SU-DHL-6 (cell line): ENCODE results near the gene FABP7.
"Not testable (repeated sequence)": the region's sequence is repeated elsewhere in the genome, so short reads cannot be mapped to it uniquely, and the experiment has no call there.

Experiments
- H2AFZ ChIP-seq: fragments of 200-600 bp; sonication (generic); 2 replicates; pipeline ENCODE4 v1.6.1; 2014; ENCODE audit warnings: low read depth, mild to moderate bottlenecking, moderate library complexity, mixed read lengths, antibody characterized with exemption, low read length; ENCODE audit not compliant: severe bottlenecking
- H3F3A ChIP-seq: fragments of 200-600 bp; shearing (Covaris generic); 2 replicates; pipeline ENCODE4 v1.6.0; 2016; ENCODE audit warnings: antibody characterized with exemption, mild to moderate bottlenecking; ENCODE audit not compliant: insufficient read depth
- H3K27ac ChIP-seq: fragments of 200-600 bp; sonication (generic); 2 replicates; pipeline ENCODE4 v1.5.1; 2016; ENCODE audit warnings: low read depth, mild to moderate bottlenecking, low read length, moderate library complexity, mixed read lengths
- H3K27me3 ChIP-seq: fragments of 200-600 bp; sonication (generic), shearing (Covaris generic); 2 replicates; pipeline ENCODE4 v1.6.0; 2014; ENCODE audit warnings: mild to moderate bottlenecking, low read length
- H3K36me3 ChIP-seq: fragments of 200-600 bp; sonication (generic); 2 replicates; pipeline ENCODE4 v1.6.1; 2014; ENCODE audit warnings: mild to moderate bottlenecking, low read length, mixed read lengths
- H3K4me2 ChIP-seq: fragments of 300-600, 200-600 bp; shearing (Covaris generic), sonication (generic); 2 replicates; pipeline ENCODE4 v1.6.0; 2014; ENCODE audit warnings: low read length, low read depth, mild to moderate bottlenecking; ENCODE audit not compliant: poor library complexity, severe bottlenecking
- H3K4me3 ChIP-seq: fragments of 200-600 bp; sonication (generic); 2 replicates; pipeline ENCODE4 v1.5.1; 2014; ENCODE audit warnings: antibody characterized with exemption, low read length, mild to moderate bottlenecking, mixed read lengths; ENCODE audit not compliant: insufficient read depth, poor library complexity, severe bottlenecking
- H3K79me2 ChIP-seq: fragments of 200-600 bp; sonication (generic); 2 replicates; pipeline ENCODE4 v1.6.1; 2014; ENCODE audit warnings: mild to moderate bottlenecking, low read length, moderate library complexity; ENCODE audit not compliant: insufficient read depth
- H3K9ac ChIP-seq: fragments of 200-600 bp; sonication (generic); 2 replicates; pipeline ENCODE4 v1.7.0; 2014; ENCODE audit warnings: mild to moderate bottlenecking, low read length
- H3K9me2 ChIP-seq: fragments of 200-600 bp; sonication (generic); replicated peaks from 2 replicates; pipeline ENCODE4 v1.6.1; 2014; ENCODE audit warnings: low read length; ENCODE audit not compliant: insufficient read depth
- H3K9me3 ChIP-seq: fragments of 200-600 bp; sonication (generic); 2 replicates; pipeline ENCODE4 v1.6.1; 2014; ENCODE audit warnings: low read length, mixed read lengths; ENCODE audit not compliant: insufficient read depth
- H4K20me1 ChIP-seq: fragments of 200-600 bp; sonication (generic); 2 replicates; pipeline ENCODE4 v1.6.1; 2014; ENCODE audit warnings: low read depth, mild to moderate bottlenecking, antibody characterized with exemption, low read length, moderate library complexity, mixed read lengths
- EZH2phosphoT487 ChIP-seq: fragments of 200-600 bp; sonication (generic), shearing (Covaris generic); conservative IDR thresholded peaks from 2 replicates; pipeline ENCODE4 v1.6.1; 2018; ENCODE audit warnings: mild to moderate bottlenecking, antibody characterized with exemption, low read length, moderate library complexity, mixed read lengths
- TF ChIP-seq, protein P1 (sequence below): fragments of 200-600 bp; sonication (generic); IDR thresholded peaks from one replicate; pipeline ENCODE4 v1.5.1; 2017; ENCODE audit warnings: antibody characterized with exemption, mild to moderate bottlenecking, low read length, moderate library complexity; ENCODE audit not compliant: insufficient read depth, poor library complexity, severe bottlenecking

FABP7 gene

DNA sequence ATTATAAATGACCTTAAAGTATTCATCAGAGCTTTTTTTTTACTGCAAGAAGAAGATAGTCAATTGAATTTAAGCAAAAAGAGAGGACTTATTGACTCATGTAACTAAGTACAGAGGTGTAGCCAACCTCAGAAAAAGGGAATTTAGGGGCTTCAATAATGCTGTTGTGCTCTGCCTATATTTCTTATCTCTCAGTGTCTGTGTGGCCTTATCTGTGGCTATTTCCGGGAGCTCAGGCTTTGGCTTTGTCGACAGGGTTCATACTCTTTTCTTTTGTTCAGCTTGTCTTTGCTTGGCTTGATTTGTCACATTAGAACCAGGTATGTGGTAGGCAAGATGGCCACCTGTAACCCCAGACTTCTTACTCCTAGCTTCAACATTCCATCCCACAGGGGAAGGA, 38.6 kb upstream of the FABP7 start:
- no peak overlapping the region for H2AFZ ChIP-seq
- no peaks in the 10 kb centered on the region for H3K79me2 ChIP-seq
- no peak overlapping the region for H3K4me2 ChIP-seq
- H3K36me3 ChIP-seq, result no peaks in the 10 kb centered on the region
- no peaks in the 10 kb centered on the region for H3K9me2 ChIP-seq
- no peak for TF ChIP-seq EZH2phosphoT487
- TF ChIP-seq, protein P1, sequence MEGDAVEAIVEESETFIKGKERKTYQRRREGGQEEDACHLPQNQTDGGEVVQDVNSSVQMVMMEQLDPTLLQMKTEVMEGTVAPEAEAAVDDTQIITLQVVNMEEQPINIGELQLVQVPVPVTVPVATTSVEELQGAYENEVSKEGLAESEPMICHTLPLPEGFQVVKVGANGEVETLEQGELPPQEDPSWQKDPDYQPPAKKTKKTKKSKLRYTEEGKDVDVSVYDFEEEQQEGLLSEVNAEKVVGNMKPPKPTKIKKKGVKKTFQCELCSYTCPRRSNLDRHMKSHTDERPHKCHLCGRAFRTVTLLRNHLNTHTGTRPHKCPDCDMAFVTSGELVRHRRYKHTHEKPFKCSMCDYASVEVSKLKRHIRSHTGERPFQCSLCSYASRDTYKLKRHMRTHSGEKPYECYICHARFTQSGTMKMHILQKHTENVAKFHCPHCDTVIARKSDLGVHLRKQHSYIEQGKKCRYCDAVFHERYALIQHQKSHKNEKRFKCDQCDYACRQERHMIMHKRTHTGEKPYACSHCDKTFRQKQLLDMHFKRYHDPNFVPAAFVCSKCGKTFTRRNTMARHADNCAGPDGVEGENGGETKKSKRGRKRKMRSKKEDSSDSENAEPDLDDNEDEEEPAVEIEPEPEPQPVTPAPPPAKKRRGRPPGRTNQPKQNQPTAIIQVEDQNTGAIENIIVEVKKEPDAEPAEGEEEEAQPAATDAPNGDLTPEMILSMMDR, result no peak
- no peaks in the 10 kb centered on the region for H3K9me3 ChIP-seq
- H3F3A ChIP-seq, result no peaks in the 10 kb centered on the region
- H3K4me3 ChIP-seq, result no peak overlapping the region
- H3K27ac ChIP-seq, result no peak overlapping the region
- H3K27me3 ChIP-seq, result no peaks in the 10 kb centered on the region
- no peaks in the 10 kb centered on the region for H4K20me1 ChIP-seq
- H3K9ac ChIP-seq, result no peak overlapping the region

DNA sequence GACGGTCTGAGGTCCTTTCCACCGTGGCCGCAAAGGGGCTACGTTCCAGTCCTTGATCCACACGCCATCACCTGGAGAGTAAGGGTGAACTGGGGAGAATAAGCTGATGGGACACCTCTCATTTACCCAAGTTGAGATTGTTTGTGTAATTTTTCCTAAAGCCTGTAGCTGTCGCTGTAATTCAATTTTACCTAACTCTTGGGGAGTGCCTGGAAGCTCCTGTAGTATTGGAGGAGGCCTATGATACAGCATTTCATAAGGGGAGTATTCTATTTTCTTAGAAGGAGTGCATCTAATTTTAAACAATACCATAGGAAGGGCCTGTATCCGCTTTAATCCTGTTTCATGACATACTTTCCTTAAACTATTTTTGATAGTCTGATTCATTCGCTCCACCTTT, 35.3 kb upstream of the FABP7 start:
- not testable (repeated sequence) for H3K9me3 ChIP-seq, H3K79me2 ChIP-seq, H3K27ac ChIP-seq, H2AFZ ChIP-seq, H3K9ac ChIP-seq, H3K9me2 ChIP-seq, H3K4me3 ChIP-seq, H3F3A ChIP-seq, H3K36me3 ChIP-seq, H4K20me1 ChIP-seq, H3K4me2 ChIP-seq, H3K27me3 ChIP-seq

DNA sequence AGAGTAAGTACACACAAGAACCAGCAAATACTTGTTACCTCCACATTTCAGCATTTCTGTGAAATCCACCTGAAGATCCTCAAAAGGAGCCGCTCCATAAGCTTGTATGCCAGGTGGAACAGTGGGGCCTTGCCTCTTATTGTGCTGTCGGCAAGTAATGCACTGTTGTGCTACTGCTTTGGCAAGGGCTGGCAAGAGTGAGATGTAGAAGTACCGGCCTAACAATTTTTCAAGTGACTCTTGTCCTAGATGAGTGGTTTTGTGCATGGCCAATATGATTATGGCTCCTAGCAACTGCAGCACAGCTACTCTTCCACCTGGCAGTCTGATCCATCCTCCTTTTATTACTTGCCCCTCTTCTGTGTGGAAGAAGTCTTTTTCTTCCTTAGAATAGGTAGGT, 34.7 kb upstream of the FABP7 start:
- H3F3A ChIP-seq, H4K20me1 ChIP-seq, H3K79me2 ChIP-seq, H3K4me2 ChIP-seq, H3K9me3 ChIP-seq, H3K4me3 ChIP-seq, H3K27me3 ChIP-seq, H3K27ac ChIP-seq, H3K9ac ChIP-seq, H2AFZ ChIP-seq, H3K9me2 ChIP-seq, H3K36me3 ChIP-seq: not testable (repeated sequence)

DNA sequence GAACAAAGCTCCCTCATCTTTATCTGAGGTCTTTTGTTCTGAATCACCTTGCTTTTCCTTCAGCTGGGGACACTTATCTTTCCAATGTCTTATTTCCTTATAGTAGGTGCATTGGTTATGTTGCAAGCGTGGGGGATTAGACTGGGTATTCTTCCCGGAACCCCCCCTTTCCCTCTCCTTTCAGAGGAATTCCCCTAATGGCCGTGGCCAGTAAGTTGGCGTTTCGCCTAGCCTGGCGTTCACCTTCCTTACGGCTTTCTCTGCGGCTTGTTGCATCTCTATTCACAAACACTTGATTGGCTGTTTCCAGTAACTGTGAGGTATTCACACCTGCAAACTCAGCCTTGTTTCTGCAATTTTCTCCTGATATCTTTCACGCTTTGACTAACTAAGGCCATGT, 32.8 kb upstream of the FABP7 start:
- no peaks in the 10 kb centered on the region for H3K27me3 ChIP-seq
- no peak for TF ChIP-seq EZH2phosphoT487
- TF ChIP-seq, protein P1, result no peak
- H2AFZ ChIP-seq, result no peak overlapping the region
- no peaks in the 10 kb centered on the region for H3K36me3 ChIP-seq
- H3K9me2 ChIP-seq, result no peaks in the 10 kb centered on the region
- no peaks in the 10 kb centered on the region for H3K9me3 ChIP-seq
- H3F3A ChIP-seq, result no peaks in the 10 kb centered on the region
- H3K79me2 ChIP-seq, result no peaks in the 10 kb centered on the region
- H3K27ac ChIP-seq, result no peak overlapping the region
- H3K4me2 ChIP-seq, result no peak overlapping the region
- no peaks in the 10 kb centered on the region for H4K20me1 ChIP-seq
- H3K9ac ChIP-seq, result no peak overlapping the region
- H3K4me3 ChIP-seq, result no peak overlapping the region
